Left kidney (tissue), 2 donors: ENCODE results near the gene ADSL. TPM values are rescaled to one million over a fixed set of nuclear protein-coding genes. Genes with fewer than 3 reads are reported as not detected.
"Not testable (repeated sequence)": the region's sequence is repeated elsewhere in the genome, so short reads cannot be mapped to it uniquely, and the experiment has no call there.

Experiments
- DNase-seq: peaks from one replicate; pipeline ENCODE4 v3.0.0-alpha.2; 2013
- polyA plus RNA-seq: library from polyadenylated mRNA; unstranded; fragments of 120-200 nt; gene quantifications from one replicate; pipeline ENCODE4 v1.2.1, GENCODE V29; 2013; ENCODE audit not compliant: insufficient read length

The ADSL gene
- polyA plus RNA-seq, 1 donor = 119 TPM

DNA sequence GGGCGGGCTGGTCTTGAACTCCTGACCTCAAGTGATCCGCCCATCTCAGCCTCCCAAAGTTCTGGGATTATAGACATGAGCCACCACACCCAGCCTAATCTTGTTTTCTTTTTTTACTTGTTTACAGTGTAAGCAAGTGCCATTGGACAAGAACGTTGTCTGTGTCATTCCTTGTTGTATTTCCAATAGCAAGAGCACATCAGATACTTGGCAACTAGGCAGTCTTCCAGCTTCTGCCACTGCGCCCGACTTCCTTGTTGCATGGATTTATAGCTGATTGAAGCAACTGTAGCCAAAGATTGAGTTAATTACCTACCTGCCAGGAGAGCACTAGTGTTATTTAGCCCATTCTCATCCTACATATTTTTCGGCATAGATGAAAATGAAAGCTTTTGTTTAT, 21.0 kb downstream of the ADSL start:
- DNase-seq = no peak

DNA sequence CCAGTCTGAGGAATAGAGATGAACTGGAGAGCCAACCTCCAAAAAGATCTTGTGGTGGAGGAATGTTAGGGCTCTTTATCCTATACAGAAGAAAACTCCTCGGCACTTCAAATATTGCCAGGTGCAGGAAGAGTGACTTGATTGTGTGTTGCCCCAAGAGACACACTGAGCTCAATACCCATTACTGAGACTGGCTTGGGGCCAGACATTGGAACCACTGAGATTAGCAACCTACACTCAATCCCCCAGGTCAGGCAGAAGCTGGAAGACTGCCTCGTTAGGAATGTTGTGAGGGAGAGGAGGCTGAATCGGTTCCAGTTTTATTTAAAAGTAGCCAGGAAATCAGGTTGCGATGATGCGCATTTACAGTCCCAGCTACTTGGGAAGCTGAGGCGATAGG, 21.7 kb downstream of the ADSL start:
- no peak for DNase-seq

- DNase-seq = no peak
Measured at GRCh38 chr22:40368836-40369235, 22.5 kb downstream of the ADSL start.

DNA sequence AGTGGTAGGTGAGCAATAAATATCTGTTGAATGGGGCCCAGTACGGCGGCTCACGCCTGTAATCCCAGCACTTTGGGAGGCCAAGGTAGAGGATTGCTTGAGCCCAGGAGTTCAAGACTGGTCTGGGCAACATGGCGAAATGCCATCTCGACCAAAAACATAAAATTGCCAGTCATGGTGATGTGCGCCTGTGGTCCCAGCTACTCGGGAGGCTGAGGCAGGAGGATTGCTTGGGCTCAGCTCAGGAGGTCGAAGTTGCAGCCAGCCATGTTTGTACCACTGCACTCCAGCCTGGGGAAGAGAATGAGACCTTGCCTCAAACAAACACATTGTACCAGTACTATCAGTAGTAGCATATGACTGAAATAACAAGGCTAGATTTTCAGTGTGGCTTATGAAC, 28.3 kb downstream of the ADSL start:
- DNase-seq = no peak

- DNase-seq = no peak
Measured at GRCh38 chr22:40376149-40376548, 29.8 kb downstream of the ADSL start.

GRCh38 chr22:40377931-40378330, 31.6 kb downstream of the ADSL start:
- DNase-seq = no peak

- not testable (repeated sequence) for DNase-seq
Measured at GRCh38 chr22:40378448-40378847, 32.1 kb downstream of the ADSL start.

DNA sequence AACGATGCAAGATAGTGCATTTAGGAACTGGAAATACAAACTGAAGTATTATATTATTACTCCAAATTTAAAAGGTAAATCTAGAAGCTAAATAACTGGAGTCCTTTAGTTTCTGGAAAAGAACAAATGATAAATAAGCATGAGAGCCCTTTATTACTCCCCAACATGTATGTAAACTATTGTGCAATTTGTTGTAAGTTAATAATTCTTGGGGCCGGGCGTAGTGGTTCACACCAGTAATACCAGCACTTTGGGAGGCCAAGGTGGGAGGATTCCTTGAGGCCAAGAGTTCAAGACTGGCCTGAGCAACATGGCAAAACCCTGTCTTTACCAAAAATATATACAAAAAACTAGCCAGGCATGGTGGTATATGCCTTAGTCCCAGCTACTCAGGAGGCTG, 35.2 kb downstream of the ADSL start:
- no peak for DNase-seq

GRCh38 chr22:40383905-40384304, 37.6 kb downstream of the ADSL start:
- no peak for DNase-seq

DNA sequence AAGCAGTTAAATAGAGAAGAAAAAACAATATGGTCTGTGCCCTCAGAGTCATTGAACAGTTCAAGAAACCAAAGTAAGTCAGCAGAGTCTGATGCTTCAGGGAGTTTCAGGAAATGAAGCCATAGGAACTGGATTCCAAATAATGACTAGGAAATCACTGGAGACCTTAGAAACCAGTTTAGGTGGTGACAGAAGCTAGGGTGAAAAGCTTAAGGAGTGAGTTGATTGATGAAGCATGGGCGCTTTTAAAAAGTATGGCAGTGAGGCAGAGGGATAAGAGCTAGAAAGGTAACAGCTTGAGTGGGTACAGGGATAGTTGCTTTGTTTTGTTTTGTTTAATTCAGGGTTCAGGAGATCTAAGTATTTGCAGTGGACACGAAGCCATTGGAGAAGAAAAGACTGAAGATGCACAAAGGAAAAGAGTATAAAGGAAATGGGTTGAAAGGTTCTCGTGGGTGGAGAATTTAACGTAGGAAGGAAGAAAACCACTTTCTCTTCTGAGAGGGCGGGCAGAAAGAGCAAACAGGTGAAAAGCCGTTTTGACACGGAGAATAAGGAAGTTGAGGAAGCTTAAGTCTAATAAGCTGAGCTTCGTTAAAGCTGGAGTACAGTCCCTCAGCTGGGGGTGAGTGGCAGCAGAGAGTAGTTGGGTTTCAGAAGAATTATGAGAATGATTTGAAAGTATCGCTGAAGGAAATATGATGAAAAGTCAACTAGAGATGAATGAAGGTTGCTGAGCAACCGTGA, 38.9 kb downstream of the ADSL start:
- no peak for DNase-seq

- no peak for DNase-seq
Measured at GRCh38 chr22:40387746-40388145, 41.4 kb downstream of the ADSL start.

DNA sequence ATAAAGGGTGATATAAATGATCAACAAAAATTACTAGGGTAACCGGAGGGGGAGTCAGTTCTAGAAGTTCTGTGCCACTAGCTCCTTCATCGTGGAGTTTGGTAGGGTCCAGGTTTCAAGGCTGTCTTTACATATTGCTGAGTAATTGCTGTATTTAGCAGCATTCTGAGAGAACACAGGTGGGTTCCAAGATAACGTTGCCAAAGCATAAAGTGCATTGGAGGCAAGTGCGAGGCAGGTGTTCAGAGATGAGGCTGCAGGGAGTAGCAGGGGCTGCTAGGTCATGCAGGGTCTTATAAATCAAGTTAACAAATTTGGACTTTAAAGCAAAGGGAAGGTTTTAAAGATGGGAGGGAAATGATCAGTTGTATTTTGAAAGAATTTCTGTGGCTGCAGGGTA, 41.9 kb downstream of the ADSL start:
- DNase-seq = no peak

GRCh38 chr22:40391417-40391816, 45.1 kb downstream of the ADSL start:
- DNase-seq = no peak

DNA sequence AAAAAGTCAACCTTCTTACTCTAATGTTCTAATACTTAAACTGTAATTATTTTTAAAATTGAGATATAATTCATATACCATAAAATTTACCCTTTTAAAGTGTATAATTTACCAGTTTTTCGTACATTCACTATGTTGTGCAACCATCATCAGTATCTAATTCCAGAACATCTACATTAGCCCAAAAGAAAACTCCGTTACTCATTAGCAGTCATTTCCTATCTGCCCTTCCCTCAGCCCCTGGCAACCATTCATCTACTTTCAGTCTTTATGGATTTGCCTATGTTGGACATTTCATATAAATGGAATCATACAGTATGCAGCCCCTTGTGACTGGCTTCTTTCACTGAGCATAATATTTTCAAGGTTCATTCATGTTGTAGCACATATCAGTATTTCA, 46.3 kb downstream of the ADSL start:
- no peak for DNase-seq

DNA sequence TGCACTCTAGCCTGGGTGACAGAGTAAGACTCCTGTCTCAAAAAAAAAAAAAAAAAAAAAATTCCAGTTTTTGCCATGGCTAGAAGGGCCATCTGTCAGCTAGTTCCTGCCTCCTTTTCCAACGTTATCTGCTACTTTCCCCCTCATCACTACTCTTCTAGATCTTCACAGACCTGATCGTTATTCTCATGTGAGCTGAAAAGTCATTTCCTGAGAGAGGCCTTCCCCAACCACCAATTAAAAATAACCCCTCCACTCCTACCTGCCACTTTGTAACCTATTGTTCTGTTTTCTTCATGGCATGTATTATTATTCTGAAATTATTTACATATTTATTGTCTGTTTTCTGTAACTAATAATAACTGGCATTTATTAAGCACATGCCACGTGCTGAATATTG, 48.3 kb downstream of the ADSL start:
- no peak for DNase-seq

DNA sequence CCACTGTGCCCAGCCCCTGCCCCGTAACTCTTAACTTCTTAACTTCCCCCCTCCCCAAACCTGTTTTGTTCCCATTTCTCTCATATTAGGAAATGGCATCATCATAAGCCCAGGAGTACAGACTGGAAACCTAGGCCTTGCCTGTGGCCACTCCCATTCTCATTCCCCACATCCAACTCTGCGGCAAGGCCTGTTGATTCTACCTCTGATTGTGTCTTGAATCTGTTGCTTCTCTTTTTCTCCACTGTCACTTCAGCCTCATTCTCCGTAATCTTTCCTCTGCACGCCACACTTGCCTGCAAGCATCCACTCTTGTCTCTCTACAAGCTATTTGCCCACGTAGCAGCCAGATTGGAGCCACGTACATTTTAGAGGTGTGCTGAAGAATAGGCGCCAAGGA, 49.3 kb downstream of the ADSL start:
- DNase-seq = no peak

DNA sequence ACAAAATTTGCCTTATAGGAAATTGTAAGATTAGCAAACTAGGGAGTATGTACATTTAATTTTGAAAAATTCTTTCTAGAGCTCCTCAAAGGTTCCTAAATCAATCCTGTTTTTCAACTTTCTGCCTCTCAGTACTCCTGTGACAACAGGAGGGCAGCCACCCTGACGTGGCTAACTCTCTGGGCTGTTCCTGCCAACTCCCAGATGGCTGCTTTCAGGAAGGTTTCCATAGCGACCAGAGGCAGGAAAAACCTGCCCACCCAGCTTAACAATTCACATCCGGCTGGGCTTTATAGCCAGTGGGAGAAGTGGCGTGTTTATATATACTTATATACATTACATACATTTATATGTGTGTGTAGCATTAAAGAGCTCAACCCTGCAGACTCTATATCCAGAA, 50.6 kb downstream of the ADSL start:
- DNase-seq = peak; percentile 88

- DNase-seq = peak; percentile 42
Measured at GRCh38 chr22:40397396-40397795, 51.1 kb downstream of the ADSL start.

- no peak for DNase-seq
Measured at GRCh38 chr22:40399621-40400020, 53.3 kb downstream of the ADSL start.

DNA sequence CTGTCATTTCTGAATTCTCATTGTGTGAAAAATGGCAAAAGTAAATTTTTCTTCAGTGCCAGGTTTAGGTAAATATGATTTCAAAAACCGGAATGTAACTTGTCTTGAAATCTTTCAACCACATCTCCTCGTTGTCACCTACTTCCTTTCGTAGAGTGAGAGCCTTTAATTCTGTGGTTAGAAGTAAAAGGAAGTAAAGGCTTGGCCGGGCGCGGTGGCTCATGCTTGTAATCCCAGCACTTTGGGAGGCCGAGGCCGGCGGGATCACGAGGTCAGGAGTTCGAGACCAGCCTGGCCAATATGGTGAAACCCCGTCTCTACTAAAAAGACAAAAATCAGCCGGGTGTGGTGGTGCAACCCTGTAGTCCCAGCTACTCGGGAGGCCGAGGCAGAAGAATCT, 53.9 kb downstream of the ADSL start:
- DNase-seq = no peak

DNA sequence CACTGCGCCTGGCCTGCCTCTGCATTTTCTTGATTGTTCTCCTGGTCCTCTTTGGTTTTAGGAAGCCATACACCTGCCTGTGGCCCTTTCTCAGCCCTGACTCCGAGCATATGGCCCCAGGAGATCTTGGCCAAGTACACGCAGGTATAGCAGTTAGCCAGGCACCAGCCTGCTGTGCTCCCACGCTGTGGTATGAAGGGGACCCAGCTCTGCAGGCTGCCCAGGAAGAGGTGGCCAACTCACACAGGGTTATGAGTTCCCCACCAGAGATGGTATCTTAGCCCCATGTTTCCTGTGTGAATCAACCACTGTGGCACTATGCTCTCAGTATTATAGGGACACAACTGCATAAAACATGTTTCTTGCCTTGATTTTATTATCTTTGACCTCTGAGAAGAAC, 55.2 kb downstream of the ADSL start:
- DNase-seq = no peak

DNA sequence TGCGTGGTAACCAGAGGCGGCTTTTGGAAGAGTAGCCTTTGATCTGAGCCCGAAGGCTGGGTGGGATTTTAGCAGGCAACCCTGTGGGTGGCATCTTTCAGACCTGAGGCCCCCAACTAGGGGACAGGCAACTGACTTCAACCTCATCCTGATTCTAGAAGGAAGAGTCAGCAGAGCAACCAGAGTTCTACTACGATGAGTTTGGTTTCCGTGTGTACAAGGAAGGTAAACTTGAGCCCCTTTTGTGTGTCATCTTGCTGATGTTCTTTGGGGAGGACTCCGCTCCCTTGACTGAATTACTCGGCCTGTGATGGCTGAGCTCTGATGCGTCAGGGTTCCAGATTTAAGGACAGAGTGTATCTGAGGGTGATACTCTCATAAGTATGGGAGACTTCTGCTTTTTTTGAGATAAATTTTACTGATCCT, 55.7 kb downstream of the ADSL start:
- no peak for DNase-seq

GRCh38 chr22:40403141-40403540, 56.8 kb downstream of the ADSL start:
- DNase-seq = no peak

- DNase-seq = no peak
Measured at GRCh38 chr22:40403651-40404050, 57.4 kb downstream of the ADSL start.
